ENCODE data around the gene OAS1. TPM values are rescaled to one million over a fixed set of nuclear protein-coding genes. Genes with fewer than 3 reads are reported as not detected.
"Not testable (repeated sequence)": the region's sequence is repeated elsewhere in the genome, so short reads cannot be mapped to it uniquely, and the experiment has no call there.

OAS1 gene
- polyA plus RNA-seq, 4 donors, result 9.7 to 15.5 (median 13.5) TPM

DNA sequence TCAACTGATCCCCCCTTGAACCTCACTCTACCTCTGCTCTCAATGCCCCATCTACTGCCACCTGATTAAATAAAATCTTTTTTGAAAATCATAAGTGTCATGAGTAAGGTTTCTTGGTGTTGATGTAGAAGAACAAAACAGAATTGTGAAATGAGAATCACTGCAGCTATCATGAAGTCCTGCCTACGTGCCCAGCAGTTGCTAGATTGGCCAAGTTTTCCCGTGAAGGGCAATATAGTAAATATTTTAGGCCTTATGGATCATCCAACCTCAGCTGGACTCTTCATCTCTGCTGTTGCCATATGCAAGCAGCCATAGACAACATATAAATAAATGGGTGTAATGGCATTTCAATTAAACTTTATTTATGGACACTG is 26.4 kb downstream of the OAS1 start:
- DNase-seq (ENCODE audit: low read depth in 4 of 4, low spot score in 2 of 4), result no peak

DNA sequence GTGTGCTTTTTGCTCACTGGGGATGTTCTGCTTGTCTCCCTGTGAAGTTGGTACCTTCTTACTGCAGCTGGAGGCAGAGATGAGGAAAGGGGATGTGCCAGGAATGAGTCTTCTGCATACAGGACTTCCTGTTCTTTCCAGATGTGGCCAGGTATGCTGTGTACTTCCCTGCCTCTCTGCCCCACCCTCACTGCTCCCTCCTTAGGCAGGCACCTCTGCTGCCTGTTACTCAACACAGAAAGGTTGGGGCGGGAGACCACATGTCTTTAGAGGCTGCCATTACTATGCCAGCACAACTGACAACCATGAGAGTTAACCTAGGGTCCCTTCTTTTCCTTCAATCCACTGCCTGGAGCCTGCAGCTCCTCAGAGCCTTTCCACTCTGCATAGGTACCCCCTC is 29.5 kb downstream of the OAS1 start:
- DNase-seq (ENCODE audit: low read depth in 4 of 4, low spot score in 2 of 4), result no peak

GRCh38 chr12:112936927-112937326 is 30.2 kb downstream of the OAS1 start:
- no peak for DNase-seq (ENCODE audit: low read depth in 4 of 4, low spot score in 2 of 4)

DNA sequence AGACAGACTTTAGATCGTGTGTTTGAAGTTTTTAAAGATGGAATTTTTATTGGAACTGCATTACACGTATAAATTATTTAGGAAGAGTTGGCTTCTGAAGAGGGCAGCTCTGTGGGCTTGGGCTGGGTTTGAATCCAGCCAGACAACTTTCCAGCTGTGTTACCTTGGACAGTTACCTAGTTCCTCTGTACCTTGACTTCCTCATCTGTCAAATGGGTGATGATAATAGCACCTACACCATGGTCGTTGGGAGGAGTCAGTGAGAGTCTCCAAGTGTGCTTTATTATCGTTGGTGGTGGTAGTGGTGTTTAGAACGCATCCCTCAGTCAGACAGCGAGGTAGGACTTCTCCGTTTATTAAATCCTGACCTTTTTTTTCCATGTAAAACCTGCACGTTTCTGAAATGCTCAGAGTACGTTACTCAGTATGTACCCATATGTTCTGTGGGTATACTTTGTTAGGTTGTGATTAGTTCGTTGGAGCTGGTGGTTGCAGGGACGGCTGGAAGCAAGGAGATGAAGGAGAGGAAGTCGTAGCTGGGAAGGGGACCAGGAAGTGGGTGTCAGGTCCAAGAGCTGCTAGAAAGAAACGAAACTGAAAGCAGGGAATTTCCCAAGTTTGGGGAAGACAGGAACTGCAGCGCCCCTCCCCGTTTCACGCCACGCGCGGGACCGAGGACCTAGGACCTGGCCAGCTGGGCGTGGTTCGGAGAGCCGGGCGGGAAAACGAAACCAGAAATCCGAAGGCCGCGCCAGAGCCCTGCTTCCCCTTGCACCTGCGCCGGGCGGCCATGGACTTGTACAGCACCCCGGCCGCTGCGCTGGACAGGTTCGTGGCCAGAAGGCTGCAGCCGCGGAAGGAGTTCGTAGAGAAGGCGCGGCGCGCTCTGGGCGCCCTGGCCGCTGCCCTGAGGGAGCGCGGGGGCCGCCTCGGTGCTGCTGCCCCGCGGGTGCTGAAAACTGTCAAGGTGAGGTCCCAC is 31.3 kb downstream of the OAS1 start, which contains the start of gene OAS3:
Gene OAS3 (plus strand): TSS at position 734 of the 979 bp plus-strand sequence. CDS start 57 bp downstream, at position 791.
- peak in 2 of 4 donors; percentile 67 to 77 for DNase-seq (ENCODE audit: low read depth in 4 of 4, low spot score in 2 of 4)

DNA sequence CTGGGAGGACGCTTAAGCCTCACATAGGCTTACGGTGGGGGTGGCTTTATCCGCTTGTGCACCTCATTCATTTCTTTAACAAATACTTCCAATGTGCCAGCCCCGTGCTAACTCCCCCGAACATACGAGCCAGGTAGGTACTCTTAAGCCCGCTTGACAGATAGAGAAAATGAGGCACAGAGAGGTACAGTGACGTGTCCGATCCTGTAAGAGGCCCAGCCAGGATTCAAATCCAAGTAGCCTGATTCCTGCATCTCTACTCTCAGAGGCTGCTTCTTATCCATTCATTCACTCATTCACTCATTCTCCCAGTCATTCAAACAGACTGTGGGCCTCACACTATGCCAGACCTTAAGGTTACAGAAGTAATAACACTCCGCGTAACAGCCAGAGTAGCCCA is 32.0 kb downstream of the OAS1 start:
- no peak for DNase-seq (ENCODE audit: low read depth in 4 of 4, low spot score in 2 of 4)

DNA sequence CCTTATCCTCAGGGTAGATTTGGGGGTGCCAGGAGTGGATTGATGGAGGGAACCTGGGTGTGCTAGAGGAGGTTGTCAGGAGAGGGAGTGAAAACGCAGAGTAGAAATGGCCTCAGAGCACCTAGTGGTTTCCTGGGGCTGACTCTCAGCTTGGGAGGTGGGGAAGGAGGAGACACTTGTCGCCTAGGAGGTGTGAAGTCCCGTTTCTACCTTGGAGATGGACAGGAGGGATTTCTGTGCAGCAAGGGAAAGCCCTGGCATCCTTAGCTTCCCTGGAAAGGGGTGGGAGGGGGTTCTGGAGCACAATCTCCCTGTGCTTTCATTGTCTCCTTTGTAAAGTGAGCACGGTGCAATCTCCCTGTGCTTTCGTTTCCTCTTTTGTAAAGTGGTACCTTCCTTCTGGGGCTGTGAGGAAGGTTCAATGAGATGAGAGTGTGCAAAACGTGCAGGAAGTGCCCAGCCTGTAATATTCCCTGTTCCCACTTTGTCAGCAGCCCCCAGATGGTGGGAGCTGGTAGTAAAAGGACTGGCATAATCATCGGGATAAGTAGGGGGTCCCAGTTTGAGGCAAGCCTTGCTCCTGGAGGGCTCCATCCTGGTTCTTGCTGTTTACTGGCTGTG is 33.1 kb downstream of the OAS1 start:
- no peak for DNase-seq (ENCODE audit: low read depth in 4 of 4, low spot score in 2 of 4)

GRCh38 chr12:112941528-112942335 is 35.0 kb downstream of the OAS1 start:
- no peak for DNase-seq (ENCODE audit: low read depth in 4 of 4, low spot score in 2 of 4)

DNA sequence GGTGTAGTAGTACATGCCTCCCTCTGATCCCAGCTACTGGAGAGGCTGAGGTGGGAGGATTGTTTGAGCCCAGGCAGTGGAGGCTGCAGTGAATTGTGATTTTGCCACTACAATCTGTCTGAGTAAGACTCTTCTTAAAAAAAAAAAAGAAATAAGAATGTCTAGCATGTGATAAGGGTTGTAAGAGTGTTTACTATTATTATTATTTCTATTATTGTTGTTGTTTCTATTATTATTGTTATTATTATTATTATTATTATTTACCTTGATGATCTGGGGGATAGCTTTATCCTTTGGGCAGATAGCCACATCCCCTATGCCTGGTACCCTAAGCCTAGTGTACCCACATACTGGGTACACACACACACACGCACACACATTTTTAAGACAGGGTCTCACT is 35.8 kb downstream of the OAS1 start:
- DNase-seq (ENCODE audit: low read depth in 4 of 4, low spot score in 2 of 4), result no peak

DNA sequence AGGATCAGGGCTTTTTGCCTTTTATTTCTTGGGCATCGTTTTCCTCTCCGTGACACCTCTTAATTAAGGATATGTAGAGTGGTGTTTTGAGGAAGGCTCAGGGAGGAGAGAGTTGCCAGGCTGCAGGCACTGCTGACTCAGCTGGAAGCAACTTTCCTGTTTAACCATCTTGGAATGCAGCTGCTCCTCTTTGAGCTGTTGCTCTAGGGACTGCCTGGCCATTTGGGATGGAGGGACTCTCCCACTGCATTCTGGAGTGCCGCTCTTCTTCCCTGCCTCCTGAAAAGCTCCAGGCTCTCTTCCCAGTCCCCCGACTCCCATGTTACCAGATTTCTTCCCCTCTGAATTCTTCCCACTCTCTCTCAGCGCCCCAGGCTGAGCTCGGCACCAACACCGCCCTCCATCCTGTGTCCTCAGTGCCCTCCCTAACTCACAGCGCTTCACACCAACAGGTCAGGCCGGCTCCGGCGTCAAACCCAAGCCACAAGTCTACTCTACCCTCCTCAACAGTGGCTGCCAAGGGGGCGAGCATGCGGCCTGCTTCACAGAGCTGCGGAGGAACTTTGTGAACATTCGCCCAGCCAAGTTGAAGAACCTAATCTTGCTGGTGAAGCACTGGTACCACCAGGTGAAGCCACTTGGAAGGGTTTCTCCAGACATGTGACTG is 37.4 kb downstream of the OAS1 start:
- no peak for DNase-seq (ENCODE audit: low read depth in 4 of 4, low spot score in 2 of 4)

DNA sequence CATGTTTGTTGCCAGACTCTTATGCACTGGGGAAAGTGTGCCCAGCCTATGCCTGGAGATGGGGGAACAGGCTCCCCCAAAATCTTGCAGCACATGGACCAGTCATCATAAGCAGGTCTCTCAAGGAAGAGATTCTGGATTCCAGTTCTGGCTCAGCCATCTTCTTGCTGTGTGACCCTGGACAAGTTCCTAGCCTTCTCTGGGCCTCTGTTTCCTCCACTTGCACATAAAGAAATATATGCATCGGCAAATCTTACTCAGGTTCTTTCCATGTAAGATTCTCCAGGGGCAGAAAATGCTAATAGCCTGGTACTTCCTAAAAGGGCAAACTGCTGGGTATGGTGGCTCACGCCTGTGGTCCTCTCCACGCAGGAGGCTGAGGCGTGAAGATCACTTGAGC is 38.8 kb downstream of the OAS1 start:
- no peak for DNase-seq (ENCODE audit: low read depth in 4 of 4, low spot score in 2 of 4)

DNA sequence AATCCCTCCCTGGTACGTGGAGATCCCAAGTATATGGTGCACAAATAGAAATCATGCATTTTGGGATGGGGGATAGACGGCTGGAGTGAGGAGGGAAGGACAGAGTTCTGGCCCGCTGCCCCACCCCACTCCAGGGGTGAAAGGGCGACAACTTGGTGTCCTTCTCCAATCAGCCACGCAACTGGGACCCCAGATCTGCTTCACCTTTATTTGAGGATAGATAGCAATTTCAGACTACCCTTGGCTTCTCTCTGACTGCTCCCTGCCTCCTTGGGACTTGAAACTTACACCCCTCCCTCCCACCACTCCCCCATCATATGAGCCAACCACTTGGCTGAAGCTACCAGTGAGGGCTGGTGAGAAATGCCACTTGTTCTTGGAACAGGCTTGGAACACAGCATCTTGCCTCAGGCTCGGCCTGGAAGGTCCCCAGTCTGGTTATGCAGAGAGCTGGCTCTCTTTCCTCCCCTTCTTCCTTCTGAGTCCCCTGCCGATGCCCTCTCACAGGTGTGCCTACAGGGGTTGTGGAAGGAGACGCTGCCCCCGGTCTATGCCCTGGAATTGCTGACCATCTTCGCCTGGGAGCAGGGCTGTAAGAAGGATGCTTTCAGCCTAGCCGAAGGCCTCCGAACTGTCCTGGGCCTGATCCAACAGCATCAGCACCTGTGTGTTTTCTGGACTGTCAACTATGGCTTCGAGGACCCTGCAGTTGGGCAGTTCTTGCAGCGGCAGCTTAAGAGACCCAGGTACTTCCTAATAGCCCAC is 39.7 kb downstream of the OAS1 start:
- no peak for DNase-seq (ENCODE audit: low read depth in 4 of 4, low spot score in 2 of 4)

- DNase-seq (ENCODE audit: low read depth in 4 of 4, low spot score in 2 of 4), result no peak
Observed at GRCh38 chr12:112947314-112947713, 40.6 kb downstream of the OAS1 start.

DNA sequence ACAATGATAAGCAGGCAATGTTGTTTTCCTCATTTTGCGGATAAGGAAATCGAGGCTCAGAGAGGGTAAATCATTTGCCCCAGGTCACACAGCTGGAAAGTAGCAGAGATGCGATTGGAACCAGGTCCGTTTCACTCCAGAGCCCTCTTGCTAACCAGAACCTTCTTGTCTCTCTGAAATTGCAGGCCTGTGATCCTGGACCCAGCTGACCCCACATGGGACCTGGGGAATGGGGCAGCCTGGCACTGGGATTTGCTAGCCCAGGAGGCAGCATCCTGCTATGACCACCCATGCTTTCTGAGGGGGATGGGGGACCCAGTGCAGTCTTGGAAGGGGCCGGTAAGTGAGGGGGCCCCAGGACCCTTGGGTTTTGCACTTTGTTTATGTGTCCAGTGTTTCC is 41.0 kb downstream of the OAS1 start:
- no peak for DNase-seq (ENCODE audit: low read depth in 4 of 4, low spot score in 2 of 4)

GRCh38 chr12:112948806-112949205 is 42.0 kb downstream of the OAS1 start:
- no peak for DNase-seq (ENCODE audit: low read depth in 4 of 4, low spot score in 2 of 4)

DNA sequence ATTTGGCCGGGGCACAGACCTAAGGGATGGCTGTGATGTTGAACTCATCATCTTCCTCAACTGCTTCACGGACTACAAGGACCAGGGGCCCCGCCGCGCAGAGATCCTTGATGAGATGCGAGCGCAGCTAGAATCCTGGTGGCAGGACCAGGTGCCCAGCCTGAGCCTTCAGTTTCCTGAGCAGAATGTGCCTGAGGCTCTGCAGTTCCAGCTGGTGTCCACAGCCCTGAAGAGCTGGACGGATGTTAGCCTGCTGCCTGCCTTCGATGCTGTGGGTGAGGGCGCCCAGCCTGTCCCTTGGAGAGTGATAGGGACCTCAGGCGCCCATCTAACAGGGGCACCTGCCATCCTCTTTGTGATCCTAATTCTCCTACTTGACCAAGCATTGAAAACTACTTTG is 43.9 kb downstream of the OAS1 start:
- DNase-seq (ENCODE audit: low read depth in 4 of 4, low spot score in 2 of 4), result no peak

DNA sequence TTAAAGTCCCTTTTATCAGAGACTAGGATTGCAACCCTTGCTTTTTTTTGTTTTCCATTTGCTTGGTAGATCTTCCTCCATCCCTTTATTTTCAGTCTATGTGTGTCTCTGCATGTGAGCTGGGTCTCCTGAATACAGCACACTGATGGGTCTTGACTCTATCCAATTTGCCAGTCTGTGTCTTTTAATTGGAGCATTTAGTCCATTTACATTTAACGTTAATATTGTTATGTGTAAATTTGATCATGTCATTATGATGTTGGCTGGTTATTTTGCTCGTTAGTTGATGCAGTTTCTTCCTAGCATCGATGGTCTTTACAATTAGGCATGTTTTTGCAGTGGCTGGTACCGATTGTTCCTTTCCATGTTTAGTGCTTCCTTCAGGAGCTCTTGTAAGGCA is 50.4 kb downstream of the OAS1 start:
- not testable (repeated sequence) for DNase-seq (ENCODE audit: low read depth in 4 of 4, low spot score in 2 of 4)

- no peak for DNase-seq (ENCODE audit: low read depth in 4 of 4, low spot score in 2 of 4)
Observed at GRCh38 chr12:112961074-112961473, 54.3 kb downstream of the OAS1 start.

GRCh38 chr12:112961536-112961935 is 54.8 kb downstream of the OAS1 start:
- no peak for DNase-seq (ENCODE audit: low read depth in 4 of 4, low spot score in 2 of 4)

DNA sequence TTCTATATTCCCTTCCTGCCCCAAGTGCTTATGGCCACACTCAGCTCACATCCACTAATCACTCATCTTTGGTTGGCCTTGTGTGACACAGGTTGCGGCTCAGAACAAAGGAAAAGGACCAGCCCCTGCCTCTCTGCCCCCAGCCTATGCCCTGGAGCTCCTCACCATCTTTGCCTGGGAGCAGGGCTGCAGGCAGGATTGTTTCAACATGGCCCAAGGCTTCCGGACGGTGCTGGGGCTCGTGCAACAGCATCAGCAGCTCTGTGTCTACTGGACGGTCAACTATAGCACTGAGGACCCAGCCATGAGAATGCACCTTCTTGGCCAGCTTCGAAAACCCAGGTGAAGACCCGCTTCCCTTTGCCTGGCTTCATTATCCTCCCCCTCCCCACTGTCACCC is 55.8 kb downstream of the OAS1 start:
- DNase-seq (ENCODE audit: low read depth in 4 of 4, low spot score in 2 of 4), result no peak
